HG03103 (cell line): ENCODE results near the gene PGBD5.

ENCODE experiments used
- ATAC-seq: cut with Tn5 transposase; IDR thresholded peaks from one replicate; pipeline ENCODE4 v1.9.1; 2021; ENCODE audit warnings: low read depth; ENCODE audit not compliant: unreplicated experiment

PGBD5 gene

DNA sequence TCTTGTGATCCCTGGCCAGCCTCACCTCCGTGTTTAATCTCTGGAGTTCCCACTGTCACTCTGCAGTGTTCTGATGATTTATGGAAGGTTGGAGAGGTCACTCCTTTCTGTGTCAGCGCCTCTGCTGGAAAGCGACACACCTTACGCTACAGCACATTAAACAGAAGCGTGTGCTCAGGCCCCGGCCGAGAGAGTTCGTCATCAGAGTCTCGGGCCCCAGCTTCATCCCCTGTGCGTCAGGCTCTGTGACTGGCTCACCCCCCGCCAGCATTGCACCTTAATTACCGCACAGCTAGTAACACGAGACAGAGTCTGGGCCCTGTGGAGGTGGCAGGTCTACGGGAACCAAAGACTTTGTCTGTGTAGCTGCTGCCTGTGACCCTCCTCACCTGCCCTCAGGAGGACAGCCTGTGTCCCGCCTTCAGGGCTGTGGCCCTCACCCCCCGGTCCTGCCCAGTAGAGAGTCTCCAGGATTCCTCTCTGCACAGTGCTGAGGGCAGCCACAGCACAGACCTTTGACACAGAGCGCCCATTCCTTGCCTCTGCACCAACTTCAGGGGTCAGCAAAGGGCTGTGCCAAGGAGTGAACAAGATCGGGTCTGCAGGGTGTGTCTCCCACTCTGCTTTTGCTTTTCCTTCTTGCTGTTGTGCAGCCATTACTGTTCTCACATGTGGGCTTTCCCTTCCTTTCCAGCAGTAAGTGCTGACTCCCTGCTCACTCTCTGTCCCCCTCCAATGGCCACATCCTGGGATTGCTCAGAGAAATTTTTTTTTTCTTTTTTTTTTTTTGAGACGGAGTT, 157.6 kb downstream of the PGBD5 start:
- ATAC-seq = no peak

DNA sequence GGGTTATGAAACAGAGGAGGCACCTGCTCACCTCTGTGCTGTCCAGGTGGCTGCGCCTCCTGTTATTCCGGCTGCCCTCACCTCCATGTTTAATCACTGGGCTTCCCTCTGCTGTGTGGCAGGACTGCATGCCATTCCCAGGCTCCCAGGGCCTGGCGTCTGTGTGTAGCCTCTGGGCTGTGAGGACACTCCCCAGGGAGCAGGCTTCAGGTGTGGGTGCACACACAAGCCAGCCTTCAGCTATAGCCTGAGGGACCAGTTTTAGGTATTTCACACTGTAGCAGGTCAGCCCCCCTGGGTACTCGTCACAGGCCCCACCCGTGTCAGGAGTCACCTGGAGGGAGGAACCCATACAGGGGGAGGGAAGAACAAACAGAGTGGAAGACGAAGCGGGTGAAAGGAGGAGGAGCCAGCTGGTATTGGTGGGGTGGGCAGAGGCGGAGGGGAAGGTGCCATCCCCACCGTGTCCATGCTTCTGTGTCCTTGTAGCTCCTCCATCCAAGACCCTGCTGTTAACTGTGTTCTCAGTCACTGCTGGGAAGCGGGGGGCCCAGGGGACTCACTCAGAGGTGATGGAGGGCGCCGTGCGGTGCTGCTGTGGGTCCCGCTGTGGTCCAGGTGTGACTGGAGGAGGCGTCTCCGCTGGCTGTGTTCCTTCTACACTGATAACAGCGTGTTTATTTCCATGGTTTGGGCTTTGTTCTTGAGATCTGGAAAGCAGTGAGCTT, 158.6 kb downstream of the PGBD5 start:
- ATAC-seq = no peak

DNA sequence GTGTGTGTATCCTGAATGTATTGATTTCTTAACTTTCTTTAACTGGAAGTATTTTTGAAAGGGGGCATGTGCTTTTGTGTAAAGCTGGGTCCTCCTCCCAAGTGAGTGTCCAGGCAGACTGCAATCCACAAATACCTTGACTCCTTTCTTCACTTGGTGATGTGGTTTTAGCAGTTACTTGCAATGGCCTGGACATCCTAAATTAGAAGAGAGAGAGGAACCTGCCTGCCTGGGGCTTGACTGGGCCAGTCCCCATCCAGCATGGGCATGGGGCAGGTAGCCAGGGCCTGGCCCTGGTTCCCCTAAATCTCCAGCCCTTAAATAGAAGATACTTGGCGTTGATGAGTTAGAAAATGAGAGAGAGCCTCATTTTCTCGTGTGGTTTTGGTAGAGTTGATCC, 159.7 kb downstream of the PGBD5 start:
- ATAC-seq = no peak

DNA sequence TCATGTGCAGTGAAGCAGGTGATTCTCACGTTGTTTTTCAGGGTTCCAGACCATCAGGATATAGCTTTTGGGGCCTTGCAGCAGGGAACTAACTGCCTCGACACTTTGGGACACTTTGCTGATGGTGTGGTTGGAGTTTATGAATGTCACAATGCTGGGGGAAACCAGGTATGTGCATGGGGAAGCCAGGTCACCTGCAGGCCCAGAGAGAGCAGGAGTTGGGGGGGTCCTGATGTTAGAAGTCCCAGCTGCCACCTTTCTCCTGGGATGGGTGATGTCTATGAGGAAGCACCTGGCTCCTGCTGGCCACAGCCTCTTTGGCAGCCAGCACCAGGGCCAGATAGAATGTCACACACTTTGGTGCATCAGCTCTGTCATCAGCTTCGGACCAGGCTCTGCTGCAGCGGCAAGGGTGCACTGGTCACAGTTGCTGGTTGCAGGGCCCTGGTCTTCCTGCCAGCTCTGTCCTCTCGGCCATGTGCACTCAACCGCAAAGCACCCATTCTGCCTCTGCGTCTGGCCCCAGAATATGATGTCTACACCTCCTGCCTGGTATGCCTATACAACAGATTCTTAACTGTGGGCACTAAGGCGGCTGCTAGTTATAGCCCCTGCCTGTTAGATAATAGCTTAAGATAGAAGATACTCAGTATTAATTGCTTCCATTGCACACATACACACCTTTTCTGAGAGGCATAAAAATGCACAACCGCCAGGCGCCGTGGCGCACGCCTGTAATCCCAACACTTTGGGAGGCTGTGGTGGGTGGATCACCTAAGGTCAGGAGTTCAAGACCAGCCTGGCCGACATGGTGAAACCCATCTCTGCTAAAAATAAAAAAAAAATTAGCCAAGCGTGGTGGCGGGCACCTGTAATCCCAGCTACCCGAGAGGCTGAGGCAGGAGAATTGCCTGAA, 160.7 kb downstream of the PGBD5 start:
- no peak for ATAC-seq
